Sigmoid colon (tissue), 4 donors: ENCODE data around the gene BLCAP.

Experiments used
- CTCF ChIP-seq, 4 experiments: fragments of 450-650 bp in 3 of 4; fragments of 200-600 bp in 1 of 4; IDR thresholded peaks; one replicate each; pipeline ENCODE4 v1.5.1; 2016 to 2019; ENCODE audit warnings: antibody characterized with exemption in 4 of 4, mild to moderate bottlenecking in 3 of 4, moderate library complexity in 2 of 4
- EP300 ChIP-seq, 4 donors: sonication (generic); formaldehyde crosslinking; IDR thresholded peaks; one replicate each; pipeline ENCODE4 v1.6.1; 2017; ENCODE audit warnings: antibody characterized with exemption in 4 of 4
- POLR2A ChIP-seq, 2 donors: fragments of 450-650 bp; IDR thresholded peaks; one replicate each; pipeline ENCODE4 v1.6.1; 2016; ENCODE audit warnings: antibody characterized with exemption in 2 of 2, mild to moderate bottlenecking in 2 of 2, moderate library complexity in 2 of 2
- POLR2AphosphoS5 ChIP-seq, 4 donors: sonication (generic); formaldehyde crosslinking; IDR thresholded peaks; one replicate each; pipeline ENCODE4 v1.6.1; 2017; ENCODE audit warnings: antibody characterized with exemption in 4 of 4

GRCh38 chr20:37469531-37469930 lies 58.1 kb downstream of the BLCAP start:
- TF ChIP-seq POLR2AphosphoS5 (IDR thresholded peaks at IDR 0.05) (no peak), CTCF (IDR thresholded peaks at IDR 0.05) (no peak), POLR2A (IDR thresholded peaks at IDR 0.05) (no peak), EP300 (IDR thresholded peaks at IDR 0.05) (no peak)
